ENCODE measurements around the gene SERPINB10. TPM values are rescaled to one million over a fixed set of nuclear protein-coding genes. Genes with fewer than 3 reads are reported as not detected.

Gene SERPINB10
- total RNA-seq, 1 experiment from 2014 or later, result not detected

DNA sequence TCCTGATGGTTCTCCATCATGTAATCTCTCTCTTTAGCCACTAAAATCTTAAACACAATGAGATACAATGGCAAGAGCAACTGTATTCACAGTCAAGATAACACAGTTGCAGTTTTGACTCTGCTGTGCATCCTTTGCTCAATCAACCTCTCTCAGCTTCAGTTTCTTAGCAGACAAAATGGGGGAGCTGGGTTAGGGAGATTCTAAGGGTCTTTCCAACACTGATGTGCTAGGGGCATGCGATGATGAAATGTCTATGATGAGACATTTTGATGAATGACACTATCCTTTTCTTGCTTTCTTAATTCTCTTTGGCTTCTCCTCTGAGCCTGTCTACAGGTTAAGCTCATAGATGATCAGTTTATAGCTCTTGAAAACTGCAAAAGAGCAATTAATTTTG lies 1.1 kb downstream of the SERPINB10 start:
- TF ChIP-seq CTCF (conservative IDR thresholded peaks at IDR 0.05; ENCODE audit: low read depth, low read length) (no peak), EZH2 (IDR thresholded peaks at IDR 0.05; ENCODE audit: low read length, unreplicated experiment) (no peak), EZH2phosphoT487 (IDR thresholded peaks at IDR 0.05; ENCODE audit: borderline replicate concordance, low read length) (no peak)
- Histone ChIP-seq H3K9me3 (ENCODE audit: low read length) (no peaks in the 10 kb centered on the region), H3K9ac (ENCODE audit: low read length) (no peak overlapping the region), H3K36me3 (ENCODE audit: low read depth, low read length) (no peaks in the 10 kb centered on the region), H4K20me1 (ENCODE audit: low read length) (no peaks in the 10 kb centered on the region), H3K27ac (ENCODE audit: low read length) (no peak overlapping the region), H3K4me1 (ENCODE audit: insufficient read depth, low read length) (no peaks in the 10 kb centered on the region), H3K27me3 (ENCODE audit: low read length) (peaks cover 6% of the 10 kb centered on the region), H3K4me2 (ENCODE audit: low read length) (no peak overlapping the region), H3K9me2 (replicated peaks; ENCODE audit: low read length) (no peaks in the 10 kb centered on the region), H3K79me2 (ENCODE audit: low read length) (no peaks in the 10 kb centered on the region), H3F3A (ENCODE audit: low read length, unreplicated experiment) (no peaks in the 10 kb centered on the region), H2AFZ (ENCODE audit: low read length) (no peak overlapping the region), H3K4me3 (ENCODE audit: low read length) (no peak overlapping the region)
- DNase-seq, result no peak
- BruUV-seq (replicated peaks), result no TSS peak
- ATAC-seq, result no peak
- POLR2A ChIA-PET (ENCODE audit: unreplicated experiment), result no interaction called here
- CTCF ChIA-PET, result no interaction called here
- intact Hi-C loops (cut with micrococcal nuclease), result no loop called here

DNA sequence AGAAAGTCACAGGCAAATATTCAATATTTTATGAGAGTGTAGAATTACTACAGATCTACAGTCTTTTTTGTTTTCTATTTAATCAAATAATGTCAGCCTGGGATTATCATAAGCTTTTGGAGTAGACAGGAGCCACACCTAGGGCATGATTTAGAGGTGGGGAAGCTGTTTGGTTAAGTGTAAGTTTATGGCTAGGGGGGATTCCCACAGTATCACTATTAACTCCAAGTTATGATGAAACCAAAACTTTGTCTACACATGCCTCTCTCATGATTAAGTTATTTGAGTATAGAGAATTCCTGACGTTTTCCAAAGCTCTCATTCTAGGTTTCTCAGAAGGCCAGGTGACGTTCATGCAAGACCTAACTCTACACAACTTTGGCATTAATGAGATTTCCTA lies 2.1 kb downstream of the SERPINB10 start:
- ATAC-seq, result no peak
- no peak for DNase-seq
- H3K9ac ChIP-seq (ENCODE audit: low read length), result no peak overlapping the region
- no peaks in the 10 kb centered on the region for H3F3A ChIP-seq (ENCODE audit: low read length, unreplicated experiment)
- no peaks in the 10 kb centered on the region for H3K4me1 ChIP-seq (ENCODE audit: insufficient read depth, low read length)
- H3K36me3 ChIP-seq (ENCODE audit: low read depth, low read length), result no peaks in the 10 kb centered on the region
- intact Hi-C loops (cut with micrococcal nuclease), result no loop called here
- H2AFZ ChIP-seq (ENCODE audit: low read length), result no peak overlapping the region
- H3K4me3 ChIP-seq (ENCODE audit: low read length), result no peak overlapping the region
- TF ChIP-seq CTCF (conservative IDR thresholded peaks at IDR 0.05; ENCODE audit: low read depth, low read length) (no peak), EZH2phosphoT487 (IDR thresholded peaks at IDR 0.05; ENCODE audit: borderline replicate concordance, low read length) (no peak), EZH2 (IDR thresholded peaks at IDR 0.05; ENCODE audit: low read length, unreplicated experiment) (no peak)
- no peak overlapping the region for H3K27ac ChIP-seq (ENCODE audit: low read length)
- no peaks in the 10 kb centered on the region for H3K79me2 ChIP-seq (ENCODE audit: low read length)
- H3K9me2 ChIP-seq (replicated peaks; ENCODE audit: low read length), result no peaks in the 10 kb centered on the region
- POLR2A ChIA-PET (ENCODE audit: unreplicated experiment), result interaction anchor here (0.6 kb wide), 1 partner anchor 9 kb away, joined by 9 read pairs; no protein-coding TSS in a partner anchor
- H4K20me1 ChIP-seq (ENCODE audit: low read length), result no peaks in the 10 kb centered on the region
- CTCF ChIA-PET, result no interaction called here
- H3K9me3 ChIP-seq (ENCODE audit: low read length), result no peaks in the 10 kb centered on the region
- no peak overlapping the region for H3K4me2 ChIP-seq (ENCODE audit: low read length)
- peaks cover 6% of the 10 kb centered on the region for H3K27me3 ChIP-seq (ENCODE audit: low read length)
- no TSS peak for BruUV-seq (replicated peaks)

DNA sequence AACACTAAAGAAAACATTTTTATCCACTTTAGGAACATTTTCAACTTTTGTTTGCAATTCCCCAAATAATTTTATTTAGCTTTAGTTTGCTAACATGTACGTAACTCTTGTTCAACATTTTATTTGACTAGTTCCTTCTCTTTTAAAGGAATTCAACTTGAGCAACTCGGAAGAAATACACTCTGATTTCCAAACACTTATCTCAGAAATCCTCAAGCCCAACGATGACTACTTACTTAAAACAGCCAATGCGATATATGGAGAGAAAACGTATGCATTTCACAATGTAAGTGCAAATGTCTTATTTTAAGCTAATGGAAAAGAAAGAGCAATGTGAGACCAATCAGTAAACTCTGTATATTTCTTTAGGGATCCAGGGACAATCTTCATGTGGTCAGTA lies 10.1 kb downstream of the SERPINB10 start:
- H3K4me1 ChIP-seq (ENCODE audit: insufficient read depth, low read length), result no peaks in the 10 kb centered on the region
- DNase-seq, result no peak
- H3K27ac ChIP-seq (ENCODE audit: low read length), result no peak overlapping the region
- H3K9ac ChIP-seq (ENCODE audit: low read length), result no peak overlapping the region
- H3K4me2 ChIP-seq (ENCODE audit: low read length), result no peak overlapping the region
- ChIA-PET POLR2A (ENCODE audit: unreplicated experiment) (no interaction called here), CTCF (no interaction called here)
- no peak overlapping the region for H3K4me3 ChIP-seq (ENCODE audit: low read length)
- no peaks in the 10 kb centered on the region for H3K9me2 ChIP-seq (replicated peaks; ENCODE audit: low read length)
- peaks cover 18% of the 10 kb centered on the region for H3K27me3 ChIP-seq (ENCODE audit: low read length)
- no peak overlapping the region for H2AFZ ChIP-seq (ENCODE audit: low read length)
- H3K79me2 ChIP-seq (ENCODE audit: low read length), result no peaks in the 10 kb centered on the region
- H3F3A ChIP-seq (ENCODE audit: low read length, unreplicated experiment), result no peaks in the 10 kb centered on the region
- H3K36me3 ChIP-seq (ENCODE audit: low read depth, low read length), result no peaks in the 10 kb centered on the region
- intact Hi-C loops (cut with micrococcal nuclease), result no loop called here
- no TSS peak for BruUV-seq (replicated peaks)
- H4K20me1 ChIP-seq (ENCODE audit: low read length), result no peaks in the 10 kb centered on the region
- TF ChIP-seq EZH2phosphoT487 (IDR thresholded peaks at IDR 0.05; ENCODE audit: borderline replicate concordance, low read length), result no peak
- ATAC-seq, result no peak
- H3K9me3 ChIP-seq (ENCODE audit: low read length), result no peaks in the 10 kb centered on the region
